ENCODE data around the gene ETS1. TPM values are rescaled to one million over a fixed set of nuclear protein-coding genes. Genes with fewer than 3 reads are reported as not detected.

Gene ETS1
- total and polyA plus RNA-seq, 5 donors from 2014 or later: 489 to 1,033 (median 577) TPM

- H3K27ac ChIP-seq (ENCODE audit: insufficient read depth, low read length, poor library complexity, severe bottlenecking): no peak overlapping the region
- H3K4me3 Mint-ChIP-seq: peak overlapping the region; percentile 5 to 75 (median 55)
- H3K4me1 Mint-ChIP-seq: peaks cover 31 to 72% (median 40%) of the 10 kb centered on the region in 4 donors
- H3K36me3 Mint-ChIP-seq: no peaks in the 10 kb centered on the region
- peak overlapping the region; percentile 66 for H3K4me3 ChIP-seq (ENCODE audit: low read depth, low read length)
- ATAC-seq (ENCODE audit: low read depth in 2 of 2) (no peak), DNase-seq (no peak)
- peaks cover 0 to 1% (median 0%) of the 10 kb centered on the region in 7 donors for H3K9me3 Mint-ChIP-seq
- H3K27ac Mint-ChIP-seq: peak overlapping the region; percentile 12 to 82 (median 80)
- H3K27me3 Mint-ChIP-seq: no peaks in the 10 kb centered on the region
- H3K4me1 ChIP-seq (ENCODE audit: control insufficient read depth, insufficient read depth, low read length, poor library complexity, severe bottlenecking): peaks cover 26% of the 10 kb centered on the region
- no peaks in the 10 kb centered on the region for H3K9me3 ChIP-seq (ENCODE audit: control insufficient read depth in 2 of 2, low read length in 2 of 2)
- no peaks in the 10 kb centered on the region for H3K36me3 ChIP-seq (ENCODE audit: control insufficient read depth, insufficient read depth, low read length)
- H3K27me3 ChIP-seq (ENCODE audit: control insufficient read depth, insufficient read depth, low read length): no peaks in the 10 kb centered on the region
Observed at GRCh38 chr11:128421577-128422330, 165.6 kb downstream of the ETS1 start.

- peak overlapping the region in 2 of 4 donors; percentile 42 to 49 for H3K4me3 Mint-ChIP-seq
- Histone ChIP-seq H3K27ac (ENCODE audit: insufficient read depth, low read length, poor library complexity, severe bottlenecking) (no peak overlapping the region), H3K36me3 (ENCODE audit: control insufficient read depth, insufficient read depth, low read length) (no peaks in the 10 kb centered on the region), H3K4me1 (ENCODE audit: control insufficient read depth, insufficient read depth, low read length, poor library complexity, severe bottlenecking) (peaks cover 26% of the 10 kb centered on the region), H3K9me3 (ENCODE audit: control insufficient read depth in 2 of 2, low read length in 2 of 2) (no peaks in the 10 kb centered on the region), H3K4me3 (ENCODE audit: low read depth, low read length) (peak overlapping the region; percentile 22), H3K27me3 (ENCODE audit: control insufficient read depth, insufficient read depth, low read length) (no peaks in the 10 kb centered on the region)
- H3K4me1 Mint-ChIP-seq: peaks cover 31 to 73% (median 40%) of the 10 kb centered on the region in 4 donors
- DNase-seq: no peak
- no peaks in the 10 kb centered on the region for H3K36me3 Mint-ChIP-seq
- peaks cover 0 to 1% (median 0%) of the 10 kb centered on the region in 7 donors for H3K9me3 Mint-ChIP-seq
- no peak for ATAC-seq (ENCODE audit: low read depth in 2 of 2)
- peak overlapping the region in 2 of 3 donors; percentile 80 to 82 for H3K27ac Mint-ChIP-seq
- no peaks in the 10 kb centered on the region for H3K27me3 Mint-ChIP-seq
Observed at GRCh38 chr11:128420951-128421350, 166.4 kb downstream of the ETS1 start.

- Histone ChIP-seq H3K4me3 (ENCODE audit: low read depth, low read length) (peak overlapping the region; percentile 22), H3K9me3 (ENCODE audit: control insufficient read depth in 2 of 2, low read length in 2 of 2) (no peaks in the 10 kb centered on the region), H3K27me3 (ENCODE audit: control insufficient read depth, insufficient read depth, low read length) (no peaks in the 10 kb centered on the region), H3K27ac (ENCODE audit: insufficient read depth, low read length, poor library complexity, severe bottlenecking) (no peak overlapping the region), H3K36me3 (ENCODE audit: control insufficient read depth, insufficient read depth, low read length) (no peaks in the 10 kb centered on the region), H3K4me1 (ENCODE audit: control insufficient read depth, insufficient read depth, low read length, poor library complexity, severe bottlenecking) (peaks cover 26% of the 10 kb centered on the region)
- Mint-ChIP-seq H3K4me1 (peaks cover 31 to 77% (median 44%) of the 10 kb centered on the region in 4 donors), H3K9me3 (peaks cover 0 to 1% (median 0%) of the 10 kb centered on the region in 7 donors), H3K36me3 (peaks cover 2% of the 10 kb centered on the region), H3K4me3 (peak overlapping the region in 2 of 4 donors; percentile 8 to 14), H3K27me3 (no peaks in the 10 kb centered on the region), H3K27ac (peak overlapping the region in 2 of 3 donors; percentile 80 to 82)
- ATAC-seq (ENCODE audit: low read depth in 2 of 2) (no peak), DNase-seq (no peak)
Observed at GRCh38 chr11:128420265-128420664, 167.1 kb downstream of the ETS1 start.

- Mint-ChIP-seq H3K4me3 (peak overlapping the region in 1 of 4 donors; percentile 36), H3K27me3 (no peaks in the 10 kb centered on the region), H3K9me3 (peaks cover 0 to 1% (median 0%) of the 10 kb centered on the region in 7 donors), H3K4me1 (peaks cover 31 to 76% (median 45%) of the 10 kb centered on the region in 4 donors), H3K27ac (peak overlapping the region in 2 of 3 donors; percentile 42 to 82), H3K36me3 (peaks cover 2% of the 10 kb centered on the region)
- H3K9me3 ChIP-seq (ENCODE audit: control insufficient read depth in 2 of 2, low read length in 2 of 2): no peaks in the 10 kb centered on the region
- H3K27ac ChIP-seq (ENCODE audit: insufficient read depth, low read length, poor library complexity, severe bottlenecking): no peak overlapping the region
- peaks cover 26% of the 10 kb centered on the region for H3K4me1 ChIP-seq (ENCODE audit: control insufficient read depth, insufficient read depth, low read length, poor library complexity, severe bottlenecking)
- H3K36me3 ChIP-seq (ENCODE audit: control insufficient read depth, insufficient read depth, low read length): no peaks in the 10 kb centered on the region
- DNase-seq (no peak), ATAC-seq (ENCODE audit: low read depth in 2 of 2) (no peak)
- H3K27me3 ChIP-seq (ENCODE audit: control insufficient read depth, insufficient read depth, low read length): no peaks in the 10 kb centered on the region
- H3K4me3 ChIP-seq (ENCODE audit: low read depth, low read length): no peak overlapping the region
Observed at GRCh38 chr11:128419012-128419767, 168.2 kb downstream of the ETS1 start.

GRCh38 chr11:128417607-128418324 is 169.6 kb downstream of the ETS1 start:
- H3K9me3 ChIP-seq (ENCODE audit: control insufficient read depth in 2 of 2, low read length in 2 of 2): no peaks in the 10 kb centered on the region
- H3K36me3 ChIP-seq (ENCODE audit: control insufficient read depth, insufficient read depth, low read length): no peaks in the 10 kb centered on the region
- no peak for ATAC-seq (ENCODE audit: low read depth in 2 of 2)
- H3K27me3 ChIP-seq (ENCODE audit: control insufficient read depth, insufficient read depth, low read length): no peaks in the 10 kb centered on the region
- Mint-ChIP-seq H3K9me3 (peaks cover 0 to 1% (median 0%) of the 10 kb centered on the region in 7 donors), H3K4me3 (no peak overlapping the region), H3K27me3 (no peaks in the 10 kb centered on the region), H3K27ac (no peak overlapping the region), H3K36me3 (peaks cover 2% of the 10 kb centered on the region), H3K4me1 (peaks cover 25 to 70% (median 38%) of the 10 kb centered on the region in 4 donors)
- peaks cover 19% of the 10 kb centered on the region for H3K4me1 ChIP-seq (ENCODE audit: control insufficient read depth, insufficient read depth, low read length, poor library complexity, severe bottlenecking)
- H3K4me3 ChIP-seq (ENCODE audit: low read depth, low read length): no peak overlapping the region
- DNase-seq: no peak
- no peak overlapping the region for H3K27ac ChIP-seq (ENCODE audit: insufficient read depth, low read length, poor library complexity, severe bottlenecking)

- no peaks in the 10 kb centered on the region for H3K9me3 ChIP-seq (ENCODE audit: control insufficient read depth in 2 of 2, low read length in 2 of 2)
- H3K27ac ChIP-seq (ENCODE audit: insufficient read depth, low read length, poor library complexity, severe bottlenecking): no peak overlapping the region
- Mint-ChIP-seq H3K27me3 (no peaks in the 10 kb centered on the region), H3K27ac (peak overlapping the region in 1 of 3 donors; percentile 1), H3K9me3 (peaks cover 0 to 1% (median 0%) of the 10 kb centered on the region in 7 donors), H3K36me3 (peaks cover 2% of the 10 kb centered on the region), H3K4me3 (no peak overlapping the region), H3K4me1 (peaks cover 19 to 70% (median 36%) of the 10 kb centered on the region in 4 donors)
- H3K4me1 ChIP-seq (ENCODE audit: control insufficient read depth, insufficient read depth, low read length, poor library complexity, severe bottlenecking): peaks cover 11% of the 10 kb centered on the region
- no peaks in the 10 kb centered on the region for H3K27me3 ChIP-seq (ENCODE audit: control insufficient read depth, insufficient read depth, low read length)
- H3K36me3 ChIP-seq (ENCODE audit: control insufficient read depth, insufficient read depth, low read length): no peaks in the 10 kb centered on the region
- no peak for DNase-seq
- H3K4me3 ChIP-seq (ENCODE audit: low read depth, low read length): no peak overlapping the region
- no peak for ATAC-seq (ENCODE audit: low read depth in 2 of 2)
Observed at GRCh38 chr11:128416976-128417375, 170.4 kb downstream of the ETS1 start.

- Mint-ChIP-seq H3K4me1 (peaks cover 10 to 65% (median 29%) of the 10 kb centered on the region in 4 donors), H3K27me3 (no peaks in the 10 kb centered on the region), H3K4me3 (no peak overlapping the region), H3K9me3 (peaks cover 0 to 2% (median 0%) of the 10 kb centered on the region in 7 donors), H3K36me3 (peaks cover 2% of the 10 kb centered on the region), H3K27ac (no peak overlapping the region)
- Histone ChIP-seq H3K27me3 (ENCODE audit: control insufficient read depth, insufficient read depth, low read length) (no peaks in the 10 kb centered on the region), H3K4me1 (ENCODE audit: control insufficient read depth, insufficient read depth, low read length, poor library complexity, severe bottlenecking) (no peaks in the 10 kb centered on the region), H3K27ac (ENCODE audit: insufficient read depth, low read length, poor library complexity, severe bottlenecking) (no peak overlapping the region), H3K4me3 (ENCODE audit: low read depth, low read length) (no peak overlapping the region), H3K9me3 (ENCODE audit: control insufficient read depth in 2 of 2, low read length in 2 of 2) (no peaks in the 10 kb centered on the region), H3K36me3 (ENCODE audit: control insufficient read depth, insufficient read depth, low read length) (no peaks in the 10 kb centered on the region)
- DNase-seq: no peak
- ATAC-seq (ENCODE audit: low read depth in 2 of 2): no peak
Observed at GRCh38 chr11:128415539-128415938, 171.8 kb downstream of the ETS1 start.

All from CD4-positive, CD25-positive, alpha-beta regulatory T cell (primary cell).